Stomach (tissue), 9 donors: Measurements from ENCODE around the gene ANKRD12. TPM values are rescaled to one million over a fixed set of nuclear protein-coding genes. Genes with fewer than 3 reads are reported as not detected.

Experiments
- DNase-seq, 2 donors: peaks; one replicate each; pipeline versions ENCODE4 v3.0.0 to v3.0.0-alpha.2; 2013 to 2019
- H3K27ac ChIP-seq, 5 donors: fragments of 200-600 bp in 4 of 5; sonication (generic) in 4 of 5; one replicate each; pipeline ENCODE4 v1.5.1; 2013 to 2019; ENCODE audit warnings: mild to moderate bottlenecking in 1 of 5, moderate library complexity in 1 of 5
- H3K27me3 ChIP-seq, 3 donors: fragments of 200-600 bp; sonication (generic); one replicate each; pipeline ENCODE4 v1.5.1; 2017 to 2019; ENCODE audit warnings: mixed run types in 1 of 3
- H3K36me3 ChIP-seq, 4 donors: fragments of 200-600 bp; sonication (generic); 1 replicate in 3 of 4; 2 replicates in 1 of 4; pipeline ENCODE4 v1.5.1; 2016 to 2019
- H3K4me1 ChIP-seq, 4 donors: fragments of 200-600 bp; sonication (generic); one replicate each; pipeline ENCODE4 v1.5.1; 2016 to 2019
- H3K4me3 ChIP-seq, 4 donors: fragments of 200-600 bp; sonication (generic) in 3 of 4; one replicate each; pipeline ENCODE4 v1.5.1; 2016 to 2019; ENCODE audit warnings: mild to moderate bottlenecking in 1 of 4
- H3K9me3 ChIP-seq, 4 donors: fragments of 200-600 bp; sonication (generic); one replicate each; pipeline ENCODE4 v1.5.1; 2016 to 2019
- EP300 ChIP-seq: sonication (generic); formaldehyde crosslinking; IDR thresholded peaks from one replicate; pipeline ENCODE4 v1.6.1; 2017; ENCODE audit warnings: antibody characterized with exemption
- POLR2A ChIP-seq, 4 donors: fragments of 450-650 bp; IDR thresholded peaks; one replicate each; pipeline ENCODE4 v1.6.1; 2016; ENCODE audit warnings: antibody characterized with exemption in 4 of 4, control low read depth in 2 of 4, mild to moderate bottlenecking in 1 of 4, moderate library complexity in 1 of 4
- POLR2AphosphoS5 ChIP-seq, 3 donors: sonication (generic); formaldehyde crosslinking; IDR thresholded peaks; one replicate each; pipeline ENCODE4 v1.6.1; 2016; ENCODE audit warnings: antibody characterized with exemption in 3 of 3
- WGBS, 5 donors: extraction: QIAGEN DNeasy Blood & Tissue Kit in 3 of 5; methylation state at CpG; one replicate each; pipeline versions ENCODE4 v1.1.5 to v1.1.7; 2013 to 2018; 5-methylcytosine and 5-hydroxymethylcytosine counted together
- intact Hi-C: fragments of 100-400 bp; cut with DNase I; formaldehyde crosslinking; loops from one replicate; pipeline ENCODE4 v1.15.1; 2023; ENCODE audit warnings: low total_unique reads
- polyA plus RNA-seq, 3 donors: library from polyadenylated mRNA; stranded (reverse); fragments of 200-250 nt; gene quantifications; one replicate each; pipeline ENCODE4 v1.2.3, GENCODE V29; 2013
- total RNA-seq, 5 donors: library from RNA; depleted of rRNA; stranded (reverse); fragments of >200 nt; gene quantifications; one replicate each; pipeline versions ENCODE4 v1.1.0 to v1.2.3, GENCODE V29; 2014 to 2016
- TF ChIP-seq, protein P1 (sequence below), 7 experiments: fragments of 450-650 bp in 4 of 7; fragments of 200-600 bp in 3 of 7; sonication (generic) in 3 of 7; IDR thresholded peaks; one replicate each; pipeline ENCODE4 v1.5.1; 2016 to 2019; ENCODE audit warnings: antibody characterized with exemption in 7 of 7, control low read depth in 2 of 7, mild to moderate bottlenecking in 1 of 7
- donor health status: healthy with polysubstance abuse.
- donor health status: Bipolar disorder and iron deficiency.
- donor health status: healthy.

Gene ANKRD12
- total and polyA plus RNA-seq, 8 donors: 10.0 to 85.5 (median 46.0) TPM

DNA sequence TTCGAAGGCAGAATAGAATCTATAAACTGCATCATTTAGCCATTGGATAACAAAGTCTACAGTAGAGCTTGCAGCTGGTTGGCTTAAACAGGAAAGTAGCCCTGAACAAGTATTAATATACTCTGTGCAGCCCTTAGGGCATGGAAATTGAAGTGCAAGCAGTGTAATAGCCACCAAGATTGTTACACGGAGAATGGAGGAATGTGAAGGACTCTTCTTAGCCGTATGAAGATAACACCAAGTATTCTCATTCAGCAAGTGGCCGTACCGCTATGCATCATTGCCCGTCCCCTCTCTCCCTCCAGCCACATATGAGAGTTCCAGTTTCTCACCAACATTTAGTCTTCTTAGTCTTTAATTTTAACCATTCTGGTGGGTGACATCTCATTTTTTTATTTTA, 40.5 kb downstream of the ANKRD12 start:
- intact Hi-C loops: no loop called here
- Histone ChIP-seq H3K4me3 (no peak overlapping the region), H3K27me3 (no peaks in the 10 kb centered on the region), H3K36me3 (no peaks in the 10 kb centered on the region), H3K27ac (no peak overlapping the region), H3K9me3 (no peaks in the 10 kb centered on the region), H3K4me1 (peaks cover 14 to 86% (median 52%) of the 10 kb centered on the region in 4 donors)
- 82 to 97% (median 89%) methylated on average over 6 of the region's 6 CpGs for WGBS, 5 donors
- no peak for DNase-seq
- TF ChIP-seq POLR2A (IDR thresholded peaks at IDR 0.05) (no peak), POLR2AphosphoS5 (IDR thresholded peaks at IDR 0.05) (no peak), EP300 (no peak)
- TF ChIP-seq, protein P1, sequence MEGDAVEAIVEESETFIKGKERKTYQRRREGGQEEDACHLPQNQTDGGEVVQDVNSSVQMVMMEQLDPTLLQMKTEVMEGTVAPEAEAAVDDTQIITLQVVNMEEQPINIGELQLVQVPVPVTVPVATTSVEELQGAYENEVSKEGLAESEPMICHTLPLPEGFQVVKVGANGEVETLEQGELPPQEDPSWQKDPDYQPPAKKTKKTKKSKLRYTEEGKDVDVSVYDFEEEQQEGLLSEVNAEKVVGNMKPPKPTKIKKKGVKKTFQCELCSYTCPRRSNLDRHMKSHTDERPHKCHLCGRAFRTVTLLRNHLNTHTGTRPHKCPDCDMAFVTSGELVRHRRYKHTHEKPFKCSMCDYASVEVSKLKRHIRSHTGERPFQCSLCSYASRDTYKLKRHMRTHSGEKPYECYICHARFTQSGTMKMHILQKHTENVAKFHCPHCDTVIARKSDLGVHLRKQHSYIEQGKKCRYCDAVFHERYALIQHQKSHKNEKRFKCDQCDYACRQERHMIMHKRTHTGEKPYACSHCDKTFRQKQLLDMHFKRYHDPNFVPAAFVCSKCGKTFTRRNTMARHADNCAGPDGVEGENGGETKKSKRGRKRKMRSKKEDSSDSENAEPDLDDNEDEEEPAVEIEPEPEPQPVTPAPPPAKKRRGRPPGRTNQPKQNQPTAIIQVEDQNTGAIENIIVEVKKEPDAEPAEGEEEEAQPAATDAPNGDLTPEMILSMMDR (IDR thresholded peaks at IDR 0.05): no peak

DNA sequence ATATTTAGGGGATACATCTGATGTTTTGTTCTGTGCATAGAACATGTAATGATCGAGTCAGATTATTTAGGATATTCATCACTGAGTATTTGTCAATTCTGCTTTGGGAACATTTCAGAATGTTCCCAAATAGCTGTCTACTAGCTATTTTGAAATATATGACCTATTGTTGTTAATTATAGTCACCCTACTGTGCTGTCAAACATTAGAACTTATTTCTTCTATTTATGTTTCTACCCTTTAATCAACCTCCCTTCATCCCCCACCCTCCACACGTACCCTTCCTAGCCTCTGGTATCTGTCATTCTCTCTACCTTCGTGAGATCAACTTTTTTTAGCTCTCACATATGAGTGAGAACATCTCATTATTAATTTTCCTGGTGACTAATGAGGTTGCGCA, 40.9 kb downstream of the ANKRD12 start:
- no peak overlapping the region for H3K4me3 ChIP-seq
- no peaks in the 10 kb centered on the region for H3K27me3 ChIP-seq
- H3K36me3 ChIP-seq: peaks cover 0 to 3% (median 1%) of the 10 kb centered on the region in 4 donors
- H3K9me3 ChIP-seq: no peaks in the 10 kb centered on the region
- TF ChIP-seq POLR2A (IDR thresholded peaks at IDR 0.05) (no peak), EP300 (no peak), POLR2AphosphoS5 (IDR thresholded peaks at IDR 0.05) (no peak)
- TF ChIP-seq, protein P1 (IDR thresholded peaks at IDR 0.05): no peak
- no peak overlapping the region for H3K27ac ChIP-seq
- DNase-seq: no peak
- WGBS, 5 donors: 81 to 89% (median 85%) methylated on average over 4 of the region's 4 CpGs
- H3K4me1 ChIP-seq: peaks cover 14 to 82% (median 49%) of the 10 kb centered on the region in 4 donors
- intact Hi-C loops: no loop called here

DNA sequence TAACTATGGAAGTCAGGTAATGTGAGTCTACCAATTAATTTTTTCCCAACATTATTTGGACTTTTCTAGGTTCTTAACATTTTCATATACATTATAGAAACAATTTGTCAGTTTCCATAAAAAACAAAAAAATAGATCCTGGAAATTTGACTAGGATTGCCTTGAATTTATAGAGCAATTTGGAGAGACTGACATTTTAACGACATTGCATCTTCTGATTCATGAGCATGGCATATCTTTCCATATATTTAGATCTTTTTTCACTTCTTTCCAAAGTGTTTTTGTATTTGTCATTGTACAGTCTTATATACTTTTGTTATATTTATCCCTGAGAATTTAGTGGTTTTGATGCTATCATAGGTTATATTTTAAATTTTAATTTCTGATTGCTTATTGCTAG, 42.0 kb downstream of the ANKRD12 start:
- Histone ChIP-seq H3K9me3 (no peaks in the 10 kb centered on the region), H3K36me3 (peaks cover 0 to 14% (median 6%) of the 10 kb centered on the region in 4 donors), H3K27ac (no peak overlapping the region), H3K4me1 (peaks cover 6 to 71% (median 39%) of the 10 kb centered on the region in 4 donors), H3K4me3 (no peak overlapping the region), H3K27me3 (no peaks in the 10 kb centered on the region)
- WGBS, 5 donors: 95 to 100% (median 96%) methylated on average over 1 of the region's 1 CpG
- DNase-seq: no peak
- intact Hi-C loops: no loop called here
- TF ChIP-seq POLR2AphosphoS5 (IDR thresholded peaks at IDR 0.05) (no peak), EP300 (no peak)
- TF ChIP-seq, protein P1 (IDR thresholded peaks at IDR 0.05): no peak

DNA sequence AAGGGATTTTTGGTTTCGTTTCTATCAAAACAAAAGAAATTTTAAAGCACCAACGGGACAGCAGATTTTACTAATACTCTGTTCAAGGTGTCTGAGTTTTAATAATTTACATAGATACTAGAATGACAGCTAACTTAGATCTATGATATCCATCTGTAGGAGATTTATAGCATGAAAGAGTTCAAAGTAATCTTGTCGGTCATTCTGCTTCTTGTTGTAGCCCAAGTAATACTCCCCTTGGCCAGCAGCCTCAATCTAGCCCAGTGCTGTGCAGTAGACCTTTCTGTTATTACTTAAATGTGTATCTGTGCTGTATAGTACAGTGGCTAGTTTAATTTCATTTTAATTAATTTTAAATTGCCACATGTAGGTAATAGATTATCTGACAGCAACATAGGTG, 44.7 kb downstream of the ANKRD12 start:
- Histone ChIP-seq H3K4me1 (peaks cover 0 to 61% (median 30%) of the 10 kb centered on the region in 4 donors), H3K27me3 (no peaks in the 10 kb centered on the region), H3K27ac (no peak overlapping the region), H3K36me3 (peaks cover 0 to 24% (median 14%) of the 10 kb centered on the region in 4 donors), H3K9me3 (no peaks in the 10 kb centered on the region), H3K4me3 (no peak overlapping the region)
- 76 to 88% (median 87%) methylated on average over 3 of the region's 3 CpGs for WGBS, 5 donors
- DNase-seq: no peak
- intact Hi-C loops: no loop called here
- TF ChIP-seq, protein P1 (IDR thresholded peaks at IDR 0.05): no peak
- no peak for TF ChIP-seq EP300
- no peak for TF ChIP-seq POLR2AphosphoS5 (IDR thresholded peaks at IDR 0.05)
